Iris pigment epithelial cell (primary cell): ENCODE measurements around the gene ZNF764.
"Not testable (repeated sequence)": the region's sequence is repeated elsewhere in the genome, so short reads cannot be mapped to it uniquely, and the experiment has no call there.

ENCODE experiments used
- DNase-seq: peaks from one replicate; pipeline ENCODE4 v3.0.0-alpha.2; 2011; ENCODE audit warnings: low read depth

The ZNF764 gene

DNA sequence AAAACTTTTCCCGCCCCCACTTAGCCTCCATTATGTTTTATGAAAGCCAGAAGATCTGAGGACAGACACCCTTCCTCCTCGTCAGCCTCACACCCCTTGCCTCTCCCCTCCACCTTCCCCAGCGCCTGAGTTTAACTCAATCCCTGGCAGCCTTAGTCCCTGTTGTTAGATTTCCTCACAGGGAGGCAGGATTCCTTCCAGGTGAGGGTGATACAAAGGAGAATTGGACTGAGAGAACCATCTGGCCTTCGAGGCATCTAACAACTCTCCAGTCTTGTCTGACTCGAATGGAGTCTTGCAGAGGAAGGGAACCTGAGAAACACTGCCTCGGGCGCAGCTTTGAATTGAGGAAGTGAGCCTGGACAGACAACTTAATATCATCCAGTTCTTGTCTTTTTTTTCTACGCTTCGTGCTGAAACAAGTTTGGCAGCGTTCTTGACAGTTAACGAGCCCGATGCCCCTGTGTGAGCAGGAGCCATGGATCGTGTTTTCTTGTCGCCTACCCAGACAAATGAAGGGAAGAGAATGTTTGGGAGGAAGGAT lies 30.5 kb downstream of the ZNF764 start:
- no peak for DNase-seq

DNA sequence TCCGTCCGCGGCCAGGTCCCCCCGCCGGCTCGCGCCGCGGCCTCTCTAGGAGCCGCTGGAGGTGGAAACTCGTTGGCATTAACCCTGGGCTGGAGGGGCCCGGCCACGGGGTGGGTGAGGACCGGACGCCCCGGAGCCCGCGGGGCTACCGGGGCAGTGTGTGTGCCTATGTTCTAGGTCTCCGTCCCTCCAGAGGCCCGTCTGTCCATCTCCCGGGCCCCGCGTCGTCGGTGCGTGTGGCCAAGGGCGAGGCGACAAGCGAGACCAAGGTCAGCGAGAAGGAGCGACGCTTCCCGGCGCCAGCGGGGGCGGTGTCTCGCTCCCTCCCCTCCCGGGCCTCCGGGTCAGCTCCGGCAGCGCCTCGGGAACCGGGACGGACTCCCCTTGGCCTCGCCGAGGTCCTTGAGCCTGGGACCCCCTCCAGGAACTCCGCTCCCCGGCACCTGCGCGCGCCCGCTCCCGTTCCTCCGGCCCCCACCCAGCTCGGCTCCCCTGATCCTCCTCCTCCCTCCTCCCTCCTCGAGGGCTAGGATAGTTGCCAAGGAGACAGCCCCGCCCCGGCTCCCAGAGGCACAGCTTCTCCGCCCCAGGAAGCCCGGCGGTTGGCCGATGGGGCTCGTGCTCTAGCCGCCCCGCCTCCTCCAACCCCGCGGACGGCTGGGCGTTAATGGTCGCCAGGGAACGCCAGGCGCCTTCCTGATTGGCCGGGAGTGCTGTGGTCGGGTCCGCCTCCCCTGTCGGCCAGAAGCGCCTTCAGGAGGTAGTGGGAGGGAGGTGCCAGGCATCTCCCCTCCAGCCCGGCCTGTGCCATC lies 31.1 kb downstream of the ZNF764 start:
- peak; percentile 99 for DNase-seq

GRCh38 chr16:30526137-30526822 lies 31.9 kb downstream of the ZNF764 start, which contains the start of gene ZNF768:
TSS of gene ZNF768 (minus strand) at chr16:30526566. CDS start at chr16:30526413, 153 bp downstream.
- peak; percentile 17 for DNase-seq

DNA sequence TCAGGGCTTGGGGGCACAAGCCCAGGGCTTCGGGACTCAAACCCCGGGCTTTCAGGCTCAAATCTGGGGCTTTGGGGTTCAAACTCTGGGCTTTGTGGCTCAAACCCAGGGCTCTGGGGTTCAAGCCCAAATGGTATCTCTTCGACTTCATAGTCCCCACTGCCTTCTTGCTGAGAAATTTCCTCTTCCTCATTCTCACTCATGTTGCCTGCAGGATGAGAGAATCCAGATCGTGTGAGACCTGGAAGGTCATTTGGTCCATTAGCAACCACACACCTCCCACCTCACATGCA lies 32.4 kb downstream of the ZNF764 start:
- DNase-seq = peak; percentile 15

- DNase-seq = no peak
Measured at GRCh38 chr16:30524575-30525568, 33.3 kb downstream of the ZNF764 start.

- peak; percentile 16 for DNase-seq
Measured at GRCh38 chr16:30523768-30524574, 34.2 kb downstream of the ZNF764 start.

GRCh38 chr16:30522702-30523463 lies 35.3 kb downstream of the ZNF764 start:
- DNase-seq = not testable (repeated sequence)

DNA sequence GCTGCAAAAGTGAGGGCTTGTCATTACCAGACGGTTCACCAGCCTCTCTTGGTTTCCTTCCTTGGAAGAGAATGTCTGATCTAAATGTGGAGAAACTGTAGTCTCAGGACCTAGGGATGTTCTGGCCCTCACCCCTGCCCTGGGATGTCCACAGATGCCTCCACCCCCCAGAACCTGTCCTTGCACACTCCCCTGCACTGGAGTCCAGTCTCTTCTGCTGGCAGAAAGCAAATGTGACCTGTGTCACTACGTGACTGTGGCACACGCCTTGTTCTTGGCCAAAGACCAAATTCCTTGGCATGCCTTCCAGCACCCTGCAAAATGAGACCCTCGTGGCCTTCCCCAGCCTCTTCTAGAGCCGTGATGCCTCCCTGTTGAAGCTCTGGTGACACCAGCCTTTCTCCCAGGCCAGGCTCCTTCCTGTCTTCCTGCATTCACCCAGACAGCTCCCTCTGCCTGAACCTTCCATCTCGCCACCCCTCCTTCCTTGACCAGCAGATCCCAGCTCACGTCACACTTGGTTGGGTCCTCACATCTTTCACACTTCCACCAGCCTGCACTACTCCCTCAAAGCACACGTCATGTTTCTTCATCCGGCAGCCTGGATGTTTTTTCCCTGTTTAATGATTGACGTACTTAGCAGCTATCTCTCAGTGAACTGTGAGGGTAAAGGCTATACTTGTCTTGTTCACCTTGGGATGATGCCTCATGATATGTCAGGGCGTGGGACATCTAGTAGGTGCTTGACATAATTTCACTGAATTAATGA lies 36.1 kb downstream of the ZNF764 start:
- DNase-seq = no peak

GRCh38 chr16:30521476-30521872 lies 36.7 kb downstream of the ZNF764 start:
- no peak for DNase-seq

DNA sequence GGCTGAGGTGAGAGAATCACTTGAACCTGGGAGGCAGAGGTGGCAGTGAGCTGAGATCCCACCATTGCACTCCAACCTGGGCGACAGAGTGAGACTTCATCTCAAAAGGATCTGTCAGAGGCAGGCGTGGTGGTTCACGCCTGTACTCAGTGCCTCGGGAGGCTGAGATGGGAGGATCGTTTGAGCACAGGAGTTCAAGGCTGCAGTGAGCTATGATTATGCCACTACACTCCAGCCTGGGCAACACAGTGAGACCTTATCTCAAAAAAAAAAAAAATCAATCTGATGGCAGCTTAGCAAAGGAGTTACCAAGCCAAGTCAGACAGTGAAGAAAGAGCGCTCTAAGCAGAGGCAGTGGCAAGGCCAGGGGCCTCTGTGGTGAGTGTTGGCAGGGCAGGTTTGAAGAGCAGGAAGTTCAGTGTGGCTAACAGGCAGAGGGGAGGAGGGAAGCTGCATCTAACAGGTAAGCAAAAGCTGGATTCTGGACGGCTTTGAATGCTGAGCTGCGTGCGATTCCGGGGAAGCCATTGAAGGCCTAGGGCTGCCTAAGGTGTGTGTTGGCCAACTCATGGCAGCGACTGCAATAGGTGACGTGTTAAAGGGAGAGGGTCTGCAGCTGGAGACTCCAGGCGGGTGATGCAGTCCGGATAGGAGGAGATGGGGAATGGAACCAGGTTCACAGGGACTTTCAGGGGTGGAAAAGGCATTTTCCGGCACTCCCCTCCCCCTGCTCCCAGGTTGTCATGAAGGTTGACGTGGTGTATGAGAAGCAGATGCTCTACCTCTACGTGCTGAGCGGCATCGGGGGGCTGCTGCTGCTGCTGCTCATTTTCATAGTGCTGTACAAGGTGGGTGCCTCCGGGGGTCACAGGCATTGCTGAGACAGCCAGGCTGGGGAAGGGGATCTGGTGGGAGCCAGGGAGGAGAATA lies 38.8 kb downstream of the ZNF764 start:
- no peak for DNase-seq

DNA sequence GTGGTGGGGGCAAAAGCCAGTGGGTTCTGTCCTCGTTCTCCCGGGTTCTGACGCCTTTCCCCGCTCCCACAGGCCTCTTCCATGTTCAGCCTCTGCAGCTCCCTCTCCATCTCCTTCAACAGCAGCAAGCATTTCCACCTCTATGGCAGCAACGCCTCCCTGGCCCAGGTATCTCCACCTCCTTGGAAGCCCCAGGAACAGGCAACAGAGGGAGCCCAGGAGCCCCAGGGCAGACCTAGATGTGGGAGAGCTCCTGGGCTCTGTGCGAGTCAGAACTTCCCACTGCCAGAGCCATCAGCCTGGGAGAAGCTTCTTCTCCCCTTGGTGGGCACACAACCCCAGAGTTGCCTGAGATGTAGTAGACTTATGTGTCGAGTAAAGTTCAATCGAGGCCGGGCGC lies 39.6 kb downstream of the ZNF764 start:
- DNase-seq = no peak

DNA sequence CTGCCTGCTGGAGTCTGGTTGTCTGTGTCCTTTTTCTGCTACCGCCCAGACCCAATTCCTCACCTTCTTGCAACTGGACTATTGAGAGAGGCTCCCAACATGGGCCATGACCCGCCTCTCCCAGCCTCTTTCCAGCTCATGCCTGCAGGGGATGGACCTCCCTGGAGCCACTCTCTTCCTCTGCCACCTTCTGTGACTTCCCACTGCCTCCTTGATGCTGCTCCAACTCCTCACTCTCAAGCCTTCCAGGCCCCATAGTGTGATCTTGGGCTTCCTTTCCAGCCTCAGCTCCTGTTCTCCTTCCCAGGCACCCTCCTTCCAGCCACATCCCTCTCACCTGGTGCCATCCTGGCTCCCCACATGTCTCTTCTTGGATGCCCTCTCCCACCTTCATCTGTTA lies 42.9 kb downstream of the ZNF764 start:
- DNase-seq = no peak

- no peak for DNase-seq
Measured at GRCh38 chr16:30511509-30511908, 46.7 kb downstream of the ZNF764 start.

DNA sequence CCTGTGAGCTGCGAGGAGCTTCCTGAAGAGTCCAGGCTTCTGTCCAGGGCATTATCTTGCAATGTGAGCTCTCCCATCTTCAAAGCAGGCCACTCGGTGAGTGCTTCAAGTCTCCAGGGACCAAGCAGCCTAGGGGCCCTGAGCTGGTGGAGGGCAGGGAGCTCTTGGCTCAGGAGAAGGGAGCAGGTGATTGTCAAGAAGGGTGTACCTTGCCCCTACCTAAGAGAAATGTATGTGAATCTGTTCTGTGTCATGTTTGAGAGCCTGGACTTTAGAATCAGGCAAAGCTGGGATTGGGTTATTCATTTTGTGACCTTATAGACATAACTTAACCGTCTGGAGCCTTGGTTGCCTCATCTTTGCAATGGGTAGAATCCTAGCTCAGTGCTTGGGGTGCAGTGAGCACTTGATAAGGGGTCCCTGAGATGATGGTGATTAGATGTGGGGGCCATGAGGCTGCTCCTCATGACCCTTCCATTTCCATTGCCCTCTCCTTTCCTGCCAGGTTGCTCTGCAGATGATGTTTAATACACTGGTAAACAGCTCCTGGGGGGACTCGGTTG lies 47.7 kb downstream of the ZNF764 start:
- no peak for DNase-seq

- DNase-seq = no peak
Measured at GRCh38 chr16:30509081-30509765, 49.0 kb downstream of the ZNF764 start.
